Neutrophil (primary cell): Measurements from ENCODE around the gene SLC66A1.

Source experiments
- H3K27ac ChIP-seq: fragments of 200-600 bp; sonication (generic); 2 replicates; pipeline ENCODE4 v1.5.1; 2016; ENCODE audit warnings: mild to moderate bottlenecking, moderate library complexity
- H3K27me3 ChIP-seq: fragments of 200-600 bp; sonication (generic); 2 replicates; pipeline ENCODE4 v1.6.0; 2016; ENCODE audit warnings: mild to moderate bottlenecking
- H3K36me3 ChIP-seq: fragments of 200-600 bp; sonication (generic); 2 replicates; pipeline ENCODE4 v1.5.1; 2017
- H3K4me1 ChIP-seq, 2 experiments: fragments of 200-600 bp in 1 of 2; sonication (generic) in 1 of 2; 1 replicate in 1 of 2; 2 replicates in 1 of 2; pipeline versions ENCODE4 v1.5.1 to v1.6.1; 2013 to 2016; ENCODE audit warnings: low read depth in 1 of 2, low read length in 1 of 2, mild to moderate bottlenecking in 1 of 2, moderate library complexity in 1 of 2; ENCODE audit not compliant: control insufficient read depth in 1 of 2, insufficient read depth in 1 of 2
- H3K4me3 ChIP-seq, 2 experiments: fragments of 200-600 bp in 1 of 2; sonication (generic) in 1 of 2; 1 replicate in 1 of 2; 2 replicates in 1 of 2; pipeline ENCODE4 v1.5.1; 2013 to 2016; ENCODE audit warnings: low read depth in 1 of 2, low read length in 1 of 2, mild to moderate bottlenecking in 1 of 2, moderate library complexity in 1 of 2
- H3K9me3 ChIP-seq: fragments of 200-600 bp; sonication (generic); 2 replicates; pipeline ENCODE4 v1.5.1; 2016
- TF ChIP-seq, protein P1 (sequence below): fragments of 200-600 bp; sonication (generic); IDR thresholded peaks from 2 replicates; pipeline ENCODE4 v1.5.1; 2016; ENCODE audit warnings: antibody characterized with exemption

Gene SLC66A1

DNA sequence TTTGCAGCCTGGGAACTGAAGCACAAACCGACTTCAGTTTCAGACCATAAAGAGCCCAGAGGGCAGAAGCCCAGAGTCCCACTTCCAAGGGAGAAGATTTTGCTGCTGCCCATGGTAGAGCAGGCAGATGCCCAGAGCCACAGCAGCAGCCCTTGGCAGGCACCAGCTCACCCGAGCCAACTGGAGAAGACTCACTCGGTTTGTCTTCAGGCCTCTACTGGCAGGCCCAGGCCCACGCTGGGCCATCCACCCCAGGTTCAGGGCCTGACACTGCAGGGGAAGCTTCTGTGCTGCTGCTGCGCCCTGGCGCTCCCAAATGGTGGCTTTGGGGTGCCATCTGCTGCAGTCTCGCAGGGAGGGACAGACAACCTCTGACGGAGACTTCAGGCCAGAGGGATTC lies 33.3 kb downstream of the SLC66A1 start:
- H3K27me3 ChIP-seq = no peaks in the 10 kb centered on the region
- TF ChIP-seq, protein P1, sequence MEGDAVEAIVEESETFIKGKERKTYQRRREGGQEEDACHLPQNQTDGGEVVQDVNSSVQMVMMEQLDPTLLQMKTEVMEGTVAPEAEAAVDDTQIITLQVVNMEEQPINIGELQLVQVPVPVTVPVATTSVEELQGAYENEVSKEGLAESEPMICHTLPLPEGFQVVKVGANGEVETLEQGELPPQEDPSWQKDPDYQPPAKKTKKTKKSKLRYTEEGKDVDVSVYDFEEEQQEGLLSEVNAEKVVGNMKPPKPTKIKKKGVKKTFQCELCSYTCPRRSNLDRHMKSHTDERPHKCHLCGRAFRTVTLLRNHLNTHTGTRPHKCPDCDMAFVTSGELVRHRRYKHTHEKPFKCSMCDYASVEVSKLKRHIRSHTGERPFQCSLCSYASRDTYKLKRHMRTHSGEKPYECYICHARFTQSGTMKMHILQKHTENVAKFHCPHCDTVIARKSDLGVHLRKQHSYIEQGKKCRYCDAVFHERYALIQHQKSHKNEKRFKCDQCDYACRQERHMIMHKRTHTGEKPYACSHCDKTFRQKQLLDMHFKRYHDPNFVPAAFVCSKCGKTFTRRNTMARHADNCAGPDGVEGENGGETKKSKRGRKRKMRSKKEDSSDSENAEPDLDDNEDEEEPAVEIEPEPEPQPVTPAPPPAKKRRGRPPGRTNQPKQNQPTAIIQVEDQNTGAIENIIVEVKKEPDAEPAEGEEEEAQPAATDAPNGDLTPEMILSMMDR = no peak
- peak overlapping the region; percentile 47 for H3K27ac ChIP-seq
- peaks cover 24 to 29% of the 10 kb centered on the region in 2 experiments for H3K4me1 ChIP-seq
- no peak overlapping the region for H3K4me3 ChIP-seq
- no peaks in the 10 kb centered on the region for H3K9me3 ChIP-seq
- peaks cover 75% of the 10 kb centered on the region for H3K36me3 ChIP-seq

DNA sequence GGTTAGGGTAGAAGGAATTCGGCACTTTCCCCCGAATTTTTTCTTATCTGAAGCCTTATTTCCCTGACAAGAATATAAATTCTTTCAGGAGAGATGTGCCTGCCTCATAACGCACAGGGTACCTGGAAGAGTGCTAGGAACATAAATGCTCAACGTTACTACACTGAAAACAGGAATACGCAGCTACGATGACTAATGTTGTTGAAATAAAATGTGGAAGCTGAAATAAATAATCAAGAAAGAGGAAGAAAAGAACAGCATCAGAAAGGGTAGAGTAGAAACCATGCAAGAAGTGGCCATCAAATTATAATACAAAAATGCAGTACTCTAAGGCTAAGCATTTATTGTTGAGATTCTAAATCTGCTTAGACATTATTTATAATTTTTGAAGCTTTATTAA lies 33.9 kb downstream of the SLC66A1 start:
- Histone ChIP-seq H3K4me3 (no peak overlapping the region), H3K27ac (peak overlapping the region; percentile 47), H3K36me3 (peaks cover 74% of the 10 kb centered on the region), H3K9me3 (no peaks in the 10 kb centered on the region), H3K4me1 (peaks cover 24 to 29% of the 10 kb centered on the region in 2 experiments), H3K27me3 (no peaks in the 10 kb centered on the region)
- TF ChIP-seq, protein P1 = no peak

DNA sequence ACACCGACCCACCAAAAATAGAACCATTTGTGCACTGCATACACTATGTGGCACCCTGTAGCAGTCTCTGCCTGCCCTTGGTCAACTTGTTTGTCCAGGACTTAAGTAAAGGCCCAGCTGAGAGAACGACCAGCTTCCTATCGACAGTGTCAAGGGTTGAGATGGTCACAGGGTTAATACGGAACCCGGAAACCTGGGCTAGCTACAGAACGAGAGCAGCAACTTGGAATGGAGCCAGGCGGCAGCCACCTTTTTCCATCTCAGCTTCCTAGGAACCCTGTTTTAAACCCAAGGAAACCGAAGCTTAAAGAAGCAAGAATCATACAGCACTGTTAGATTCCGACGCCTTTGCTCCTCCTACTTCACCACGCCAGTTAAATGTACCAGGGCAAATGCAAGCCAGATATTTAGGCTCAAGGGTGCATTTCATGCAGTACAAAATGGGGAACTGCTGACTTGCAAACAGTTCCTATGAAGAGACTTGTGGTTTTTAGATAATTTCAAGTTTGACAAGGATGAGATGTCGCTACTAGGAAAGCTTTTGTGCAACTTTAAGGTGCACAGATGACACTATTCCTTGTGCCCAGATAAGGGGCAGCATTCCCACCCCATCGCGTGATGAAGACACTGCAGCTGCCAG lies 35.5 kb downstream of the SLC66A1 start:
- Histone ChIP-seq H3K4me3 (peak overlapping the region in 1 of 2 experiments; percentile 6), H3K4me1 (peaks cover 24 to 29% of the 10 kb centered on the region in 2 experiments), H3K9me3 (no peaks in the 10 kb centered on the region), H3K27me3 (no peaks in the 10 kb centered on the region), H3K36me3 (peaks cover 75% of the 10 kb centered on the region), H3K27ac (peak overlapping the region; percentile 82)
- TF ChIP-seq, protein P1 = no peak

DNA sequence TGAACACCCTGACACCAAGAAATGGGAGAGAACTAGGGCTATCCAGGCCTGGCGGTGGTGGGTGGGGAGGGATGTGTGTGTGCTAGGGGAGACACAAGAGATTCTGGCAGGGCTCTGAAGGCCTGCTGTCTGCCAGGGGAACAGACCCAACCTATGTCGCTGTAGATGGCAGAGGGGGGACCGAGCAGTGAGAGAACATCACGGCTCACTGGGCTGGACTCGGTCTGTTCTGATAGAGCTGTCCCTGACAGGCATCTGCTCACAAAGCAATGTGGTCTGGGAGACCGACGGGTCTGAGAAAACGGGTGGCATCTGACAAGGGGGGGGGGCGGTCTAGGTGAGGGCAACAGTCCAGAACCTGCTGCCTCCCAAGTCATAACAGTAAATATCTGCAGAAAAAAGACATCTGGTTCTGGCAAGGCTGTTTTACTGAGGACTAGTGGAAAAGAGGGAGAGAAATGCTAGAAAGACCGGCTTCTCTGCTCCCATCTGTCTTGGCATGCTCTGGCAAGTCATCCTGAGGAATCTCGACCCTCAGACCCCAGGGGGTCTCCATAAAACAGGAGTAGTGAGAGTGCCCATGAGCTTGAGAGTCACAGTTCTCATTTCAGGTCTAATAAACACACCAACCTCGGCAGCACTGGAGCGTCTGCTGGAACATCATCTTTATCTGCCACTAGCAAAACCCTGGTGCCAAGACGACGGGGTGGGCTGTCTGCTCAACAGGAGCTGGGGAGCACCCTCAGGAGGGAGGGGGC lies 36.5 kb downstream of the SLC66A1 start:
- Histone ChIP-seq H3K36me3 (peaks cover 75% of the 10 kb centered on the region), H3K27ac (peak overlapping the region; percentile 82), H3K4me1 (peaks cover 24 to 29% of the 10 kb centered on the region in 2 experiments), H3K4me3 (no peak overlapping the region), H3K27me3 (no peaks in the 10 kb centered on the region), H3K9me3 (no peaks in the 10 kb centered on the region)
- TF ChIP-seq, protein P1 = no peak

DNA sequence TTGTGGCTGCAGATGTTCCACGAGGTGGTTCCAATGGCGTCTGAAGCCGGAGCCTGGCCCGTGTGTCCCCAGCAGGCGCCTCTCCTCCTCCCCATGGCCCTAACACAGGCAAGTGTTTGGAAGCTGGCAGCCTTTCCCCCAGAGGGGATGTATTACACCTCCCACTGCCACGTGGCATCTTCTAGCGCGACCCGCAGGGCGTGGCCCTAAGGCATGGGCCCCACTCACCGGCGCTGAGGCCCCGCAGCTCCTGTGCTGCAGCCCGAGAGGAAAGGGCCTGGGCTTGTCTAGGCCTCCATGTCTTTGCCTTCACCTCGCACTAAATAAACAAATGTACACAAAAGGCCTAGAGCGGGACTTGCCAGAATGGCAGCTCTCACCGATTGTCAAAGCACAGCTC lies 37.9 kb downstream of the SLC66A1 start:
- TF ChIP-seq, protein P1 = no peak
- Histone ChIP-seq H3K4me3 (no peak overlapping the region), H3K9me3 (no peaks in the 10 kb centered on the region), H3K36me3 (peaks cover 75% of the 10 kb centered on the region), H3K4me1 (peaks cover 24 to 29% of the 10 kb centered on the region in 2 experiments), H3K27ac (peak overlapping the region; percentile 82), H3K27me3 (no peaks in the 10 kb centered on the region)
